ENCODE data around the gene RAB7B.

DNA sequence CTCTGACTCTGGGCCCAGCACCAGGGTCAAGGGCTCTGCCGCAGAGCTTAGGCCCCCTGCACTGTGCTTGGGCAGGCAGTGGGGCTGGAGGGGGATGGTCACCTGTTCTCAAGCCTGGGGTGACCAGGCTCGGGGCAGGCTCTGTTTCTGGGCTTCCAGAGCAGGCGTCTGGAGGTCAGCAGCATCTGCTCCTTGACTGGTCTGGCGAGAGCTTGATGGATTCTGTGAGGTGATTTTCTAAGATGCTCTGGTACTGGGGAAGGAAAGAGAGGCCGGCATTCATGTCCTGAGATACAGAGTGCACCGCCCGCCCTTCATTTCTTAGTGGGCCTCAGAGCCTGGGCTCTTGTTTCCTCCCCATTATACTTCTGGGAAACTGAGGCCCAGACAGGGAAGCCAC lies 24.5 kb downstream of the RAB7B start:
- TF ChIP-seq CTCF (IDR thresholded peaks at IDR 0.05 in 4 of 5, conservative IDR thresholded peaks at IDR 0.05 in 1 of 5) = no peak
- no peak for TF ChIP-seq POLR2A (IDR thresholded peaks at IDR 0.05)
